Fibroblast of upper back skin (primary cell): Measurements from ENCODE around the gene LRRC2.

Experiments used
- DNase-seq: peaks from one replicate; pipeline ENCODE4 v3.0.0-alpha.2; 2013

LRRC2 gene

GRCh38 chr3:46471371-46471914 lies 94.7 kb downstream of the LRRC2 start:
- no peak for DNase-seq

GRCh38 chr3:46470831-46471230 lies 95.3 kb downstream of the LRRC2 start:
- DNase-seq = no peak

GRCh38 chr3:46469680-46470357 lies 96.3 kb downstream of the LRRC2 start:
- DNase-seq = no peak

- no peak for DNase-seq
Measured at GRCh38 chr3:46468753-46469600, 97.1 kb downstream of the LRRC2 start.

DNA sequence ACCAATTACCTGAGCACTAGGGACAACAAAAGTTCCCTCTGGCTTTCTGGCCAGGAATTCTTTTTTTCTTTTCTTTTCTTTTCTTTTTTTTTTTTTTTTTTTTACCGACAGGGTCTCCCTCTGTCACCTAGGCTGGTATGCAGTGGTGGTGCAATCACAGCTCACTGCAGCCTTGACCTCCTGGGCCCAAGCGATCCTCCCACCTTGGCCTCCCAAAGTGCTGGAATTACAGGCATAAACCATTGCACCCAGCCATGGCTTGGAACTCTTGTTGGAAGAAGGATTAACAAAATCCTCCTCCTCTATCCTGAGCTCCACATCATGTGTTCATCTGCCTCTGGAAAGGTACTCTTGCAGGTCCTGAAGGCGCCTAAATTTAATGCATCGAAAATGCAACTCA lies 98.5 kb downstream of the LRRC2 start:
- DNase-seq = no peak

- no peak for DNase-seq
Measured at GRCh38 chr3:46466871-46467403, 99.2 kb downstream of the LRRC2 start.

DNA sequence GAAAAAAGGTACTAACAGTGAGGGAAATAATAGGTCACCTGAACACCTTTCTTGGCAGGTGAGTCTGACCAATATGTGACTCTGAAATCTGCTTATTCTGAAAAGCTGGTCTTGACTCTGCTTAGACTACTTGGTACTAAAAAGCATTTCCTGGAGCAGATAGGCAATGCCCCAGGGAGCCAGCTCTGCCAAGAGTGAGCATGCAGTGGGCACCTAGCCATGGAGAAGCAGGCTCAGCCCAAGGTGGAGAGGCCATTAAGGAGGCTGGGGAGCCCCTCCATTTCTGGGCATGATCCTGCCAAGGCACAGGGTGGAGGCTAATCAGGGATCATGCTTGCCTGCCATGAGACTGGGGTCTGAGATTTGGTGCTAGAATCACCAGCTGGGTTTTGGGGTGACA lies 99.8 kb downstream of the LRRC2 start:
- no peak for DNase-seq
